Heart left ventricle (tissue), 16 donors: ENCODE results near the gene CCDC85C. TPM values are rescaled to one million over a fixed set of nuclear protein-coding genes. Genes with fewer than 3 reads are reported as not detected.
A peak's percentile ranks its signal among the peaks of the same experiment; 100 is the strongest.

Experiments used
- ATAC-seq, 4 donors: fragments of 200-7000 bp; cut with Tn5 transposase; one replicate each; pipeline ENCODE4 v1.9.1; 2020 to 2022; ENCODE audit warnings: moderate library complexity in 4 of 4, mild to moderate bottlenecking in 3 of 4, moderate number of reproducible peaks in 1 of 4
- DNase-seq, 5 donors: peaks; one replicate each; pipeline ENCODE4 v3.0.0-alpha.2; 2020
- H3K27ac ChIP-seq, 12 donors: fragments of 200-600 bp; sonication (generic) in 4 of 12; one replicate each; pipeline versions ENCODE4 v1.5.0 to v1.8.0; 2016 to 2022; ENCODE audit warnings: mild to moderate bottlenecking in 2 of 12
- H3K27me3 ChIP-seq, 9 donors: fragments of 200-600 bp; sonication (generic) in 2 of 9; one replicate each; pipeline versions ENCODE4 v1.5.1 to v1.8.0; 2016 to 2022; ENCODE audit warnings: mild to moderate bottlenecking in 3 of 9
- H3K36me3 ChIP-seq, 9 donors: fragments of 200-600 bp; sonication (generic) in 2 of 9; one replicate each; pipeline versions ENCODE4 v1.5.0 to v1.8.0; 2018 to 2022; ENCODE audit warnings: mild to moderate bottlenecking in 2 of 9
- H3K4me1 ChIP-seq, 12 donors: fragments of 200-600 bp; sonication (generic) in 4 of 12; one replicate each; pipeline versions ENCODE4 v1.5.0 to v1.8.0; 2016 to 2022; ENCODE audit warnings: mild to moderate bottlenecking in 3 of 12
- H3K4me3 ChIP-seq, 12 donors: fragments of 200-600 bp; sonication (generic) in 4 of 12; one replicate each; pipeline versions ENCODE4 v1.5.0 to v1.8.0; 2017 to 2022; ENCODE audit warnings: mild to moderate bottlenecking in 9 of 12, moderate library complexity in 4 of 12
- H3K9me3 ChIP-seq, 12 donors: fragments of 200-600 bp; sonication (generic) in 4 of 12; one replicate each; pipeline versions ENCODE4 v1.5.0 to v1.8.0; 2016 to 2022; ENCODE audit warnings: mild to moderate bottlenecking in 1 of 12
- POLR2A ChIP-seq, 2 donors: fragments of 450-650 bp; IDR thresholded peaks; one replicate each; pipeline ENCODE4 v1.6.1; 2017; ENCODE audit warnings: antibody characterized with exemption in 2 of 2, mild to moderate bottlenecking in 2 of 2, moderate library complexity in 2 of 2
- WGBS, 4 donors: extraction: QIAGEN DNeasy Blood & Tissue Kit in 2 of 4; methylation state at CpG; one replicate each; pipeline versions ENCODE4 v1.1.5 to v1.1.7; 2013 to 2018; 5-methylcytosine and 5-hydroxymethylcytosine counted together
- intact Hi-C, 10 donors: fragments of 100-400 bp; cut with DNase I; formaldehyde crosslinking; loops; one replicate each; pipeline versions ENCODE4 v1.11.1 to v1.14.2; 2022
- polyA plus RNA-seq, 2 donors: library from polyadenylated mRNA; stranded (reverse); fragments of 200-250 nt; gene quantifications; one replicate each; pipeline ENCODE4 v1.2.3, GENCODE V29; 2013
- total RNA-seq, 9 donors: library from RNA; depleted of rRNA in 2 of 9; stranded (reverse); fragments of >200 nt in 2 of 9; fragmentation: NEBNext Ultra II Directional in 3 of 9; extraction: Animal tissue kit (Norgen Biotek cat#: 25700) in 3 of 9; gene quantifications; one replicate each; pipeline versions ENCODE4 v1.1.0 to v1.2.4, GENCODE V29; 2016 to 2023
- TF ChIP-seq, protein P1 (sequence below), 12 donors: fragments of 200-600 bp; sonication (generic) in 4 of 12; IDR thresholded peaks; one replicate each; pipeline versions ENCODE4 v1.5.0 to v1.8.0; 2018 to 2022; ENCODE audit warnings: antibody characterized with exemption in 12 of 12, mild to moderate bottlenecking in 5 of 12
- donor health status: ischemic (EF 13 %, LVEDD 7.1; RV severe dilation, severe dysfunction).
- donor health status: healthy with polysubstance abuse.
- donor health status: DM: no; HTN: yes; CAD: no.
- donor health status: DM: no; HTN: no; CAD: no.
- donor health status: ischemic (EF 25% LVEDD 6.9; RV normal size, moderate dysfunction).
- donor health status: ischemic (EF 25% LVEDD 5.7; RV mildly dilated, moderate dysfunction).
- donor health status: healthy.
- donor health status: DM: yes; HTN: yes; CAD: no.
- donor health status: ischemic (EF 35%, LVEDD 5.7; RV mildly dilated, moderate dysfunction).
- donor health status: nonischemic (EF 11% LVEDD 7.7; RV severe dilation, severe dysfunction).
- donor health status: DM: yes; HTN: yes; CAD: no.
- donor health status: PGD.
- donor health status: ischemic (EF 29% LVEDD 5.4; RV normal size, mild dysfunction).
- donor health status: nonischemic (EF 23%, LVEDD 6.1; RV moderate dilation, normal function).

Gene CCDC85C
- total and polyA plus RNA-seq, 11 donors, result 22.5 to 45.4 (median 29.7) TPM

DNA sequence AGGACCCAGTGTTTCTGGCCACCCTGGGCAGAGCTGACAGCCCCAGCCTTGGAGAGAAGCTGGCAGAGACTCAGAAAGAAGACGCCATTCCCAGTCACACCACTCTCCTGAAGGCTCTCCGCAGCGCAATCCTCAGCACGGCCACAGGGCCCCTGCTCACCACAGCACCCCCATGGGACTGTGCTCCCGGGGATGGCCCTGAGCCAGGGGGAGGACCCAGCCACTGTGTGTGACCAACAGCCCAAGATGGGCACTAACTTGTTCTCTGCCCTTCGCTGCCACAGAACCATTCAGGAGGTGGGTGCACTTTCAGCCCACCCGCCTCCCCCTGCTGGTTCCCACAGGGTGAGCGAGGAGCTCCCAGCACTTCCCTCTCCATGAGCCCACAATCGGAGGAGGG lies 65.7 kb downstream of the CCDC85C start:
- Histone ChIP-seq H3K9me3 (no peaks in the 10 kb centered on the region), H3K4me3 (no peak overlapping the region), H3K27me3 (no peaks in the 10 kb centered on the region), H3K36me3 (no peaks in the 10 kb centered on the region), H3K4me1 (peaks cover 2 to 89% (median 57%) of the 10 kb centered on the region in 12 donors), H3K27ac (peak overlapping the region in 8 of 12 donors; percentile 54 to 84 (median 73))
- intact Hi-C loops, result loop anchor here in 3 of 10 donors (5.0 to 10.0 kb wide), 3 partner anchors 64 to 69 kb away; partner anchors contain the start of gene CCDC85C (in 2 of the 3)
- WGBS, 4 donors, result 36 to 58% (median 45%) methylated on average over 8 to 9 of the region's 9 CpGs
- ATAC-seq (peak; percentile 25 to 48 (median 32)), DNase-seq (peak in 1 of 5 donors; percentile 60)
- TF ChIP-seq, protein P1, sequence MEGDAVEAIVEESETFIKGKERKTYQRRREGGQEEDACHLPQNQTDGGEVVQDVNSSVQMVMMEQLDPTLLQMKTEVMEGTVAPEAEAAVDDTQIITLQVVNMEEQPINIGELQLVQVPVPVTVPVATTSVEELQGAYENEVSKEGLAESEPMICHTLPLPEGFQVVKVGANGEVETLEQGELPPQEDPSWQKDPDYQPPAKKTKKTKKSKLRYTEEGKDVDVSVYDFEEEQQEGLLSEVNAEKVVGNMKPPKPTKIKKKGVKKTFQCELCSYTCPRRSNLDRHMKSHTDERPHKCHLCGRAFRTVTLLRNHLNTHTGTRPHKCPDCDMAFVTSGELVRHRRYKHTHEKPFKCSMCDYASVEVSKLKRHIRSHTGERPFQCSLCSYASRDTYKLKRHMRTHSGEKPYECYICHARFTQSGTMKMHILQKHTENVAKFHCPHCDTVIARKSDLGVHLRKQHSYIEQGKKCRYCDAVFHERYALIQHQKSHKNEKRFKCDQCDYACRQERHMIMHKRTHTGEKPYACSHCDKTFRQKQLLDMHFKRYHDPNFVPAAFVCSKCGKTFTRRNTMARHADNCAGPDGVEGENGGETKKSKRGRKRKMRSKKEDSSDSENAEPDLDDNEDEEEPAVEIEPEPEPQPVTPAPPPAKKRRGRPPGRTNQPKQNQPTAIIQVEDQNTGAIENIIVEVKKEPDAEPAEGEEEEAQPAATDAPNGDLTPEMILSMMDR (IDR thresholded peaks at IDR 0.05), result peak in 2 of 12 donors; percentile 16 to 18
- TF ChIP-seq POLR2A (IDR thresholded peaks at IDR 0.05), result no peak

DNA sequence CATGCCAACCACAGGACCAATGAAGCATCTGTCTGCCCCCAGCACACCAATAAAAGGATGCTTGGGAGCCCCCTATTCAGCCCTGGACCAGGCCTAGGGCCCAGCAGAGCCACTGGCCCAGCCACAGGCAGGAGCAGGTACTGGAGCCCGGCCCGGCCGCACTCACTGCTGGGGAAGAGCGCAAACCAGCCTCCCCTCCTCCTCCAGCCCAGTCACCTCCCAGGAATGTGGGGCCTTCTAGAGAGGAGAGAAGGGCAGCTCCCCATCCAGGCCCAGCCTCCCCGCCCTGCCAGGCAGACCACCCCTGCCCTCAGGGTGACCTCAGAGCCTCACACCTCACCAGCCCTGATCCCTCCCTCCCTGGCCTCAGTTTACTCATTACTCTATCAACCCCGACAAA lies 66.6 kb downstream of the CCDC85C start:
- TF ChIP-seq, protein P1 (IDR thresholded peaks at IDR 0.05), result no peak
- no peak for TF ChIP-seq POLR2A (IDR thresholded peaks at IDR 0.05)
- no peaks in the 10 kb centered on the region for H3K9me3 ChIP-seq
- peak overlapping the region in 9 of 12 donors; percentile 11 to 84 (median 69) for H3K27ac ChIP-seq
- H3K4me3 ChIP-seq, result no peak overlapping the region
- intact Hi-C loops, result loop anchor here in 3 of 10 donors (5.0 to 10.0 kb wide), 3 partner anchors 65 to 70 kb away; partner anchors contain the start of gene CCDC85C (in 2 of the 3)
- peak; percentile 57 to 77 (median 71) for ATAC-seq
- DNase-seq, result peak in 3 of 5 donors; percentile 57 to 78 (median 70)
- H3K4me1 ChIP-seq, result peaks cover 2 to 81% (median 55%) of the 10 kb centered on the region in 12 donors
- H3K27me3 ChIP-seq, result no peaks in the 10 kb centered on the region
- 55 to 85% (median 67%) methylated on average over 6 of the region's 6 CpGs for WGBS, 4 donors
- no peaks in the 10 kb centered on the region for H3K36me3 ChIP-seq

DNA sequence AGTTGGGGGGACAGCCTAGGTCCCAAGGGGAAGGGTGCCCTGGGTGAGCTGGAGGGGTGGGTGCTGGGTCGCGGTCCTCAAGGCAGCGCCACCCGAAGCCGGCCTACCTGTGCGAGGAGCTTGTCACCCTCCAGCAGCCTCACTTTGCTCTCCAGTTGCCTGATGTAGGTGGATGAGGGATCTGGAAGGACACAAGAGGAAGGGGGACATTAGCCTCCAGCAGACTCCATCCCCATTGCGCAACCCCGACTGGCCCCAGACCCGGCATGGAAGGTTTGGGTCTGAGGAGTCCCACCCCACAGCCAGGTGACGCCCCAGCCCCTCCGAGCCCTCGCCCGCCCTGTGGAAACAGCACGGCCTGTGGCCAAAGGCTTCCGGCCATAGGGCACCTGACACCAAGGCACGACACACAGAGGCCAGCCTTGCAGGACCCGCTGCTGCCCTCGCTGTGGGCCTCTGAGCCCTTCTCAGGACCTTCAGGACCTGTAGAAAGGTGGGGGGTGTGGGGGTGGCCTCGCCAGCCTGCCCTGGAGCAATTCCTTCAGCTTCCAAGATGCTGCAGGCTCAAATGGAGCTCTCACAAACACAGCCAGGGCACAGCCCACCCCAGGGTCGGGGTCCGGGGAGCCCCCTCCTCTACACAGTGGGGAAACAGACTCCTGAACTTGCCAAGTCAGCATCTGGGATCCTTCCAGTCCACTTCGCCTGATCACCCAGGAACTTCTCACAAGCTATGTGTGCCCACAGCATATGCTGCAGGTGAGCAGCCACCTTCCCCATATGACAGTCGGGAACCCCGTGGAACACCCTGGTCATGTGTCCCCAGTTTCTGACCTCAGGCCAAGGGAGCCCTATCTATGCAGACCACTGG lies 67.9 kb downstream of the CCDC85C start:
- Histone ChIP-seq H3K27me3 (no peaks in the 10 kb centered on the region), H3K9me3 (no peaks in the 10 kb centered on the region), H3K36me3 (no peaks in the 10 kb centered on the region), H3K4me1 (peaks cover 0 to 79% (median 49%) of the 10 kb centered on the region in 12 donors), H3K27ac (peak overlapping the region in 2 of 12 donors; percentile 62 to 84), H3K4me3 (no peak overlapping the region)
- ATAC-seq (no peak), DNase-seq (no peak)
- intact Hi-C loops, result loop anchor here in 3 of 10 donors (5.0 to 10.0 kb wide), 3 partner anchors 66 to 71 kb away; partner anchors contain the start of gene CCDC85C (in 2 of the 3)
- WGBS, 4 donors, result 91 to 96% (median 95%) methylated on average over 15 to 24 of the region's 24 CpGs
- TF ChIP-seq, protein P1 (IDR thresholded peaks at IDR 0.05), result no peak
- no peak for TF ChIP-seq POLR2A (IDR thresholded peaks at IDR 0.05)

DNA sequence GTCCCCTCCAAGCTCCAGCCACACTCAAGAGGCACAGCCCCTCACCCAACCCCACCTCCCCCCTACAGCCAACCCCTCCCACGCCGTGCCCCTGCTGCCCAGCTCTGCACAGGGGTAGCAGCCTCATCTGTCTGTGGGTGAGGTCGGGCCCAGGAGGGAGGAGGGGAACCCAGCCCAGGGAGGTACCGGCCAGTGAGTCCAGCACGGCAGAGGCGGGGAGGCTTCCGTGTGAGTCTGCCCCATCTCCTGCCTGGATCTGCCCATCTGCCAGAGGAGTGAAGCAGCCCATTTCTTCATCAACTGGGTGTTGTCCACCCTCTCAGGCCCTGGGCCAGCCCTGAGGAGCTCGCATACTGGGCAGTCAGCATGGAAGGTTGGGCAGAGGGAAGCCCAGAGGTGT lies 68.6 kb downstream of the CCDC85C start:
- H3K9me3 ChIP-seq, result no peaks in the 10 kb centered on the region
- H3K36me3 ChIP-seq, result no peaks in the 10 kb centered on the region
- DNase-seq (no peak), ATAC-seq (peak in 1 of 4 donors; percentile 1)
- TF ChIP-seq, protein P1 (IDR thresholded peaks at IDR 0.05), result no peak
- no peak for TF ChIP-seq POLR2A (IDR thresholded peaks at IDR 0.05)
- WGBS, 4 donors, result 76 to 89% (median 85%) methylated on average over 3 to 8 of the region's 8 CpGs
- H3K4me3 ChIP-seq, result no peak overlapping the region
- intact Hi-C loops, result loop anchor here in 3 of 10 donors (5.0 to 10.0 kb wide), 3 partner anchors 67 to 72 kb away; partner anchors contain the start of gene CCDC85C (in 2 of the 3)
- peak overlapping the region in 2 of 12 donors; percentile 9 to 84 for H3K27ac ChIP-seq
- no peaks in the 10 kb centered on the region for H3K27me3 ChIP-seq
- H3K4me1 ChIP-seq, result peaks cover 0 to 73% (median 42%) of the 10 kb centered on the region in 12 donors
